ENCODE data around the gene TBCB.
"Not testable (repeated sequence)": the region's sequence is repeated elsewhere in the genome, so short reads cannot be mapped to it uniquely, and the experiment has no call there.

- not testable (repeated sequence) for TF ChIP-seq EZH2 (IDR thresholded peaks at IDR 0.05; ENCODE audit: borderline replicate concordance, low read depth, low read length, poor library complexity, severe bottlenecking); CTCF (conservative IDR thresholded peaks at IDR 0.05; ENCODE audit: low read depth, low read length)
Measured at GRCh38 chr19:36173846-36174245, 58.6 kb downstream of the TBCB start.
